Lower leg skin (tissue), 4 donors: ENCODE measurements around the gene KLF6. TPM values are rescaled to one million over a fixed set of nuclear protein-coding genes. Genes with fewer than 3 reads are reported as not detected.

ENCODE experiments used
- DNase-seq, 2 donors: peaks; one replicate each; pipeline ENCODE4 v3.0.0-alpha.2; 2019; ENCODE audit warnings: low spot score in 2 of 2
- H3K4me3 ChIP-seq: fragments of 200-600 bp; sonication (generic); 2 replicates; pipeline ENCODE4 v1.5.1; 2017; ENCODE audit warnings: mild to moderate bottlenecking, low read depth; ENCODE audit not compliant: poor library complexity, severe bottlenecking
- POLR2A ChIP-seq, 2 donors: fragments of 450-650 bp; IDR thresholded peaks; one replicate each; pipeline ENCODE4 v1.6.1; 2016 to 2017; ENCODE audit warnings: antibody characterized with exemption in 2 of 2, mild to moderate bottlenecking in 1 of 2, moderate library complexity in 1 of 2
- WGBS, 2 donors: methylation state at CpG; one replicate each; pipeline ENCODE4 v1.1.5; 2018; 5-methylcytosine and 5-hydroxymethylcytosine counted together
- intact Hi-C: fragments of 100-400 bp; cut with DNase I; formaldehyde crosslinking; loops from one replicate; pipeline ENCODE4 v1.15.0; 2023; ENCODE audit warnings: low total_unique reads
- total RNA-seq, 4 donors: library from RNA; depleted of rRNA; stranded (reverse); fragments of >200 nt; gene quantifications; one replicate each; pipeline ENCODE4 v1.1.0, GENCODE V29; 2016
- TF ChIP-seq, protein P1 (sequence below), 3 donors: fragments of 450-650 bp; IDR thresholded peaks; one replicate each; pipeline ENCODE4 v1.5.1; 2016; ENCODE audit warnings: antibody characterized with exemption in 3 of 3, mild to moderate bottlenecking in 3 of 3, moderate library complexity in 2 of 3

Gene KLF6
- total RNA-seq, 4 donors from 2014 or later: 127 to 533 (median 179) TPM

DNA sequence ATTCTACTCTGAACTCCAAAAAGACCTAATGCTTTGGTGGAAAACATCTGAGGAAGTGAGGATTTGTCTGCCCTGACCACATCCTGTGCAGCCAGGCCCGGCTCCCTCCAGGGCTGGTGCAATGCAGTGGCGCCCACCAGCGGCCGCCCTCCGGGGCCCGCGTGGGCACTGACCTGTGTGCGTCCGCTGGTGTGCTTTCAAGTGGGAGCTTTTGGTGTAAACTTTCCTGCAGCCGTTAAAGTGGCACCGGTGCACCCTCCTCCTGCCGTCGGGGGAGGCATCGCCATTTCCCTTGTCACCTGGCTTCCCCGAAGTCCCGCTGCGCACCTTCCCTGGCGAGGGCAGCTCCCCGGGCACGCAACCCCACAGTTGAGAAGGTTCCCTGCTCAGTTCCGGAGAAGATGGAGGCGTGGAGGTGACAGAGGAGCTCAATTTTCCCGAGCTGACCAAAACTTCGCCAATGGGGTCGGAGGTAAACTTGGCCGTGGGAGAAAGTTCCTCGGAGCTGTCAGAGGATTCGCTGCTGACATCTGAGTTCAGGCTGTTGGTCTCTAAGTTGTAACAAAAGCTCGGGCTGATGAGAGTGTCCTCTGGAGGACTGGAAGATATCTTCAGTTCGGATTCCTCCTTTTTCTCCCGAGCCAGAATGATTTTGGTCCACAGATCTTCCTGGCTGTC lies 3.4 kb downstream of the KLF6 start:
- WGBS, 2 donors: 16 to 21% methylated on average over 25 to 31 of the region's 31 CpGs
- H3K4me3 ChIP-seq: peak overlapping the region; percentile 89
- intact Hi-C loops: no loop called here
- TF ChIP-seq, protein P1, sequence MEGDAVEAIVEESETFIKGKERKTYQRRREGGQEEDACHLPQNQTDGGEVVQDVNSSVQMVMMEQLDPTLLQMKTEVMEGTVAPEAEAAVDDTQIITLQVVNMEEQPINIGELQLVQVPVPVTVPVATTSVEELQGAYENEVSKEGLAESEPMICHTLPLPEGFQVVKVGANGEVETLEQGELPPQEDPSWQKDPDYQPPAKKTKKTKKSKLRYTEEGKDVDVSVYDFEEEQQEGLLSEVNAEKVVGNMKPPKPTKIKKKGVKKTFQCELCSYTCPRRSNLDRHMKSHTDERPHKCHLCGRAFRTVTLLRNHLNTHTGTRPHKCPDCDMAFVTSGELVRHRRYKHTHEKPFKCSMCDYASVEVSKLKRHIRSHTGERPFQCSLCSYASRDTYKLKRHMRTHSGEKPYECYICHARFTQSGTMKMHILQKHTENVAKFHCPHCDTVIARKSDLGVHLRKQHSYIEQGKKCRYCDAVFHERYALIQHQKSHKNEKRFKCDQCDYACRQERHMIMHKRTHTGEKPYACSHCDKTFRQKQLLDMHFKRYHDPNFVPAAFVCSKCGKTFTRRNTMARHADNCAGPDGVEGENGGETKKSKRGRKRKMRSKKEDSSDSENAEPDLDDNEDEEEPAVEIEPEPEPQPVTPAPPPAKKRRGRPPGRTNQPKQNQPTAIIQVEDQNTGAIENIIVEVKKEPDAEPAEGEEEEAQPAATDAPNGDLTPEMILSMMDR (IDR thresholded peaks at IDR 0.05): no peak
- TF ChIP-seq POLR2A (IDR thresholded peaks at IDR 0.05): no peak
- DNase-seq: peak in 1 of 2 donors; percentile 90

DNA sequence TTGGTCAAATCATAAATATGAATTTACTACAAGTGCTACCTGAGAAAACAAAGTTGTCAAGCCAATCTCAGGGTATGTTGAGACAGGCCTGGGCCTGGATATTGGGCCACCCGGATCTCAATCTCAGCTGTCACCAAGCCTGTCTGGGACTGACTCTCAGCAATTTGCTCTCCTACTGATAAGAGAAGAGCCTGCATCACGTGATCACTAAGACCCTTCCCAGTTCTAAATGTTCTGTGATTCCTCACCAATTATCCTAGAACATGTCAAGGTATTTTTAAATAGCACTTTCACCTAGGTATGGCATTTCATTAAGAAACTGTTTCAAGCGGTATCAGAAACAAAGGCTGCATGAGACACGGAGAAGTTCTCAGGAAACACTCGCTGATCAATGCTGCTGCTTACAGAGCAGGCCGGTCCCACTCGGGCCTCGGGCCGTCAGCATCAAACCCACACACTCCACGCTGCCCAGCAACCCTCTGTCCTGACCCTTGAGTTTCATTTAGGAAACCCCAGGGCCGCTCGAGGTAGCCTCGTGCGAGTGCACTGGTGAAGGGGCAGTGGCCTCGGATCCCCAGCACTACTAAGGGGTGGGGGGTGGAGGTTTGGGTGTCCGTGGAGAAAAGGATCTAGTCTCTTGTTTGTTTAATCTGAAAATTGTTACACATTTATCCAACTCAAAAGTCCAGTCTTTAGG lies 4.1 kb downstream of the KLF6 start:
- DNase-seq: no peak
- 15 to 21% methylated on average over 16 of the region's 16 CpGs for WGBS, 2 donors
- TF ChIP-seq, protein P1 (IDR thresholded peaks at IDR 0.05): no peak
- no peak for TF ChIP-seq POLR2A (IDR thresholded peaks at IDR 0.05)
- H3K4me3 ChIP-seq: peak overlapping the region; percentile 89
- intact Hi-C loops: no loop called here

DNA sequence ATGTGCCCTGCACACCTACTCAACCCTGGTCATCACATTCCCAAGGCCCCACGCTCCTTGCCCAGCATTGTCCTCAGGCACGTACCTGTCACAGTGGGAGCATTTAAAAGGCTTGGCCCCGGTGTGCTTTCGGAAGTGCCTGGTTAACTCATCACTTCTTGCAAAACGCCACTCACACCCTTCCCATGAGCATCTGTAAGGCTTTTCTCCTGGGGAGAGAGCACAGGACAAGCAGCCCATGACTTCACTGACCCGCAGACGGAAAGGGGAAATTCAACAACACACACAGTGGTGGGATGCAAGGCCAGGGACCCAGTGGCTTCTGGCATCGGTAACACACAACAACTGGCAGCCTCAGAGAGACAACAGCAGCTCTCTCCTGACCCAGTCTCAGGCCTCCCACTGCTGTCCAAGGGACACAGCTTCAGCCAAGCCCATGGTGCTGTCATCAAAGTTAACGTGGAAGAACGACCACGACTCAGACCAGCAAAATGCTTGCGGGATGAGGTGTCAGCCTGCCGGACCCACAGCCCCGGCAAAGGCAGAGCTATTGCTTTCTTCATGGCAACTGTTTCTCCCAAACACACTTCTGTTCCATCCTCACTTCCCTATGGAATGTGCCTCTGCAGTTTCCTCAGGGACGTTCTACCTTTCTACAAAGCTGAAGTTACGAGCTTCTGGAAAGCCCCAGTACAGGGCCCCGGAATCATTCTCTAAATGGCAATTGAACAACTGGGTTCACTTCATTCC lies 4.8 kb downstream of the KLF6 start:
- 9 to 10% methylated on average over 16 to 17 of the region's 17 CpGs for WGBS, 2 donors
- intact Hi-C loops: no loop called here
- H3K4me3 ChIP-seq: peak overlapping the region; percentile 89
- TF ChIP-seq POLR2A (IDR thresholded peaks at IDR 0.05): no peak
- TF ChIP-seq, protein P1 (IDR thresholded peaks at IDR 0.05): no peak
- peak; percentile 55 to 89 for DNase-seq

DNA sequence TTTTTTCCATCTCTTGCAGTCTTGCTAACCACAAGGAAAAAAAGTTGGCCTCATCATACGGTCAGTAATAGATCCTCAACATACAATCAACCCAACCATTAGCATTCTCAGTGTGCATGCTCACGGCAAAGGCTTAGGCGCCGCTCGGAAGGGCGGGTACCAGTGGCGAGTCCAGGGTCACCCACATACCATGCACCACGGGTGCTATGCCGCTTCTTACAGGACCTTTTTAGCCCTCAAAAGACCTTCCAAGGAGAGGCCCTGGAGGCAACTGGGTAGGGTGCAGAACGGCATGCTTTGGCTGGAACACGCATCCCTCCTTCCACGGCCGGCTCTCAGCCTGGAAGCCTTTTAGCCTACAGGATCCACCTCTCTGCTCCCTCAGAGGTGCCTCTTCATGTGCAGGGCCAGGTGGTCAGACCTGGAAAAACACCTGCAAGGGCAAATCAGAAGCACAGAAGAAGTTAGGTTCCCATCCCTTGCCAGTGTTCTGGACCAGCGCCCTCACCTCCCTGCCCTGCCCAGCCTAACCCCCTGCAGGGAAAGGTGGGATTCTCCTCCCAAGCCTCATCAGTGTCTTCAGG lies 5.8 kb downstream of the KLF6 start:
- H3K4me3 ChIP-seq: peak overlapping the region; percentile 89
- intact Hi-C loops: loop anchor here (5.0 kb wide), 1 partner anchor 292 kb away; no protein-coding TSS in a partner anchor
- no peak for DNase-seq
- 15 to 28% methylated on average over 12 to 14 of the region's 14 CpGs for WGBS, 2 donors
- TF ChIP-seq, protein P1 (IDR thresholded peaks at IDR 0.05): no peak
- no peak for TF ChIP-seq POLR2A (IDR thresholded peaks at IDR 0.05)

DNA sequence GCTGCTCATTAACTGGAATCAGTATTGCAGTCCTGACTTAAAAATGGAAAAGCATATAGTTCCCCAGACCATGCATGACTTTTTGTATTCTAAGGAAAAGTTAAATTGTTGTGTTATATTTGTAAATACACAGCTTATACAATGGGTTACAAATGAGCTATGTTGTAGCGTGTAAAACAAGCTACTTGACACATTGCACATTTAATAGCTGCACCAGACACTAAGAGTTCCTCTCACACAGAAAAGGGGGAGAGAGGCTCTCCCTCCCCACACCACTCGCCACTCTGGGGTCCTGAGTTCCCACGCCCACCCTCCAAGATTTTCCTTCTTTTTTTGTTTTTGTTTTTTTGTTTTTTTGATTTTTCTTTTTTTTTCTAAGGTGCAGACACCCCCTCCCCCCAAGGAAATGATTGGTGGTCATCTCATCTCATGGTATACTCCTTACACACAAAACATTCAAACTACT lies 6.3 kb downstream of the KLF6 start:
- intact Hi-C loops: loop anchor here (5.0 kb wide), 1 partner anchor 291 kb away; no protein-coding TSS in a partner anchor
- 49% methylated on average over 3 of the region's 3 CpGs for whole genome bisulfite sequencing, 2 donors
- TF ChIP-seq, protein P1 (IDR thresholded peaks at IDR 0.05): no peak
- TF ChIP-seq POLR2A (IDR thresholded peaks at IDR 0.05): no peak
- H3K4me3 ChIP-seq: peak overlapping the region; percentile 89
- no peak for DNase-seq
